HuH-7.5 (cell line): ENCODE data around the gene DENND1A.

Source experiments
- DNase-seq: peaks from one replicate; pipeline ENCODE4 v3.0.0; 2011; ENCODE audit warnings: low spot score

DENND1A gene

DNA sequence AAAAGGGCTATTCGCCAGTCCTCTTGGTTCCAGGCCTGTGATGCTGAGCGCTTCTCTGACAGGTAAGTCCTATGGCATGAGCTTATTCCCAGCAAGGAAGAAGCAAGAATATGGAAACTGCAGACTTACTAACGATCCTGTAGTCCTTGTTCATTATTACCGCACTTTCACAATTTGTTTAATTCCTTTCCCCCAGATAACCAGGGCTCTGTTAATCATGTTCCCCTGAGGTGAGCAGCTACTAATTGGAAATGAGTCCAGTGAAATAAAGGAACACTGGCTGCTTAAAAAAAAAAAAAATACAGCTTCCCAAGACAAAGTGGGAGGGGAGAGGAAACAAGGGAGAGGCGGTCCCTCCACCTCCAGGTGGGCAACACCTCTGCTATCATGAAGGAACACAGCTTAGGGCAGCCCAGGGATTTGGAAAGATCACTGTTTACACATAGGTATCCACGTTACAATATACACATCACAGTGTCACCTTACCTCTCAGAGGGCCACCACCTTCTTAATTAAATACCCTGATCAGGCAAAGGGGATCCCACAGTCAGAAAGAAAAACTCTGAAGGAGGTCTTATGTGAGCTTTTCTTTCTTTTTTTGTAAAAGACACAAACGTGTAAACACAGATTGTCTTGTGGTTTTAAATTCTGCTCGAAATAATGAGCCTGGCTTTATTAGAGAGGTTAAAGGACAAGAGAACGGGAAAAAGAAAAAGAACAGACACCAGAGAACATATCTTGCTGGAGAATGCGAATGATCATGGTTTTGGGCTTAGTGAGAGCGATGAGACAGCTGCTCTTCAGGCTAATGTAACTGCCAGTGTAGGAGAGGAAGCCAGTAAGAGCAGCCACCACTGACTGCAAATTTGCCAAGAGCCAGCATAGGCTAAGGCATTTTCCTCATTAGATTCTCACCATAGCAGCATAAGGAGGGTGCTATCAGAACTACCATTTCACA lies 315.3 kb downstream of the DENND1A start:
- DNase-seq, result no peak

DNA sequence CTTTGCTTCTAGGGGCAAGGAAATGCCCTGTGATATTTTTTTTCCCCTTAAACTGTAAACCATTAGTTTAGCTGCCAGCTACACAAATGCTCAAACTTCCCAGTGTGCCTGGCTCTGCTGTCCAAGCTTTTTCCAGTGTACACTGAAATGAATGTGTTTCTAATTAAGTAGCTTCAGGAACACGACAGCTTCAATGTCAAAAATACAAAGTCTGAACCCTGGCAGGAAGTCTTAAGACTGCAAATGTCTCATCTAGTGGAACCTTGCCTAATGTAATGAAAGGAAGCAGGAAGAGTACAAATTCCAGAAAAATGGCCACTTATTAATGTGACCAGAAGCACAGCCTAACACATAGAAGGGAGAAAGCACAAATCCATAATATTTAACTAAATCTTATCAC lies 318.7 kb downstream of the DENND1A start:
- no peak for DNase-seq

DNA sequence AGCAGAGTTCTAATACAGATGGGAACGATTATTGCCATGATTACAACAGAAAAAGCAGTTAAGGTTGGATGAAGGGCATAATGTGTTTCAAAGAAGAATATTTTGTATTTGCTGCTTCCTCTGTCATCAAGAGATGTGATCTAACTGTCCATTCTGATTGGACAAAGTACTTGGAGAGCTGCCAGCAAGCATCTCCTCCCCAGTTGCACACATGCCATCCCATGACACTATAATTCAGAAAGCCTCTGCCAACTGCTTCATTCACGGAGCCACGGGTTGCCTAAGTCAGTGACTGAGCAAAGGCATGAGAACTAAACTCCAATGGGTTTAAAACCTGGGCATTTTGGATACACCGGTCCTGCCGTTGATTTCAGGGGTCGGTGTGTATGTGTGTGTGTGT lies 320.1 kb downstream of the DENND1A start:
- no peak for DNase-seq

DNA sequence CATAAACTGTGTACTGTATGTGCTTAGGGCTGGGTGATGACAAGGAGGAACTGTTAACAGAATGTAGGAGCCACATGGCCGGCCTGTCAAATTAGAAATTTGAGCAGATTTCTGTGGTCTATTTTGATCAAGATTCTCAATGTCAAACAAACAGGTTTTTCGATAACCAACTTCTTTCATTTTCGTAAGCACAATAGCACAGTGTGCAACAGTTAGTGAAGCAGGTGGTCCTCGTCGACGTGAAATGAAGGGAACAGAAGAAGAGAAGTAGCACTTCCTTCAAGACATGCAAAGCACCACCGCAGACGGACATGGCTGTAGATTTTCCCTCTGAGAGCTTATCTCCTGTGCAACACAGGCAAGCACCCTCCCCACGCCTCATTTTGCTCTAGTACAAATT lies 321.8 kb downstream of the DENND1A start:
- no peak for DNase-seq

DNA sequence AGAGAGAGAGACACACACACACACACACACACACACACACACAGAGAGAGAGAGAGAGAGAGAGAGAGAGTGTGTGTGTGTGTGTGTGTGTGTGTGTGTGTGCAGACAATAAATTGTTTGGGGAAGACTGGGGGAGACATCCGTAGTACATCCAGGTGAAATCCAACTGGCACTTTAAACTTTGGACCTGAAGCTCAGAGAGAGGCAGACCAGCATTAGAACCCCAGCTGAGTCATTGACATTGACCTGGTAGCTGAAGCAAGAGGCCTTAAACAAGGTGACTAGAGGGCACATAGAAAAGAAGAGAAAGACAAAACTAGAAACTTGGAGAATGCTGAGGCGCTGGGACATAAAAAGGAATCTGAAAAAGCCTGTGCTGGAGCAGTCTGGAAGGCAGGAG lies 322.4 kb downstream of the DENND1A start:
- DNase-seq, result no peak

DNA sequence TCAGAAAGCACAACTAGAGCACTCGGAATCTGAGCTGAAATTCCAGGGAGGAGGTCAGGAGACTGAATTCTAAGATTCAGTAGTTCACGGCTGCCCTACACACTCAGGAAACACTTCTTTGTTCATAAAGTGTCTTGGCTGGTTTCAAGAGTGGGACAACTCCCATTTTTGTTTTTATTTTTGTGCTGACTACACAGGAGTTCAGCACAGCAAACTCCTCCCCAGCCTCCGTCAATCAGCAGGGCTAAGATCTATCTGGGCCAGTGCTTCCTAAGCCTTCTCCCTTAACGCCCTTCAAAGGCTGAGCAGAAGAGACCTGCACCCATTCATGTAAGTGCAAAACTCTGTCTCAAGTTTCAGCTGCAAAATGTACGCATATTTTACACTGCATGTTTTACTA lies 323.8 kb downstream of the DENND1A start:
- DNase-seq, result no peak

DNA sequence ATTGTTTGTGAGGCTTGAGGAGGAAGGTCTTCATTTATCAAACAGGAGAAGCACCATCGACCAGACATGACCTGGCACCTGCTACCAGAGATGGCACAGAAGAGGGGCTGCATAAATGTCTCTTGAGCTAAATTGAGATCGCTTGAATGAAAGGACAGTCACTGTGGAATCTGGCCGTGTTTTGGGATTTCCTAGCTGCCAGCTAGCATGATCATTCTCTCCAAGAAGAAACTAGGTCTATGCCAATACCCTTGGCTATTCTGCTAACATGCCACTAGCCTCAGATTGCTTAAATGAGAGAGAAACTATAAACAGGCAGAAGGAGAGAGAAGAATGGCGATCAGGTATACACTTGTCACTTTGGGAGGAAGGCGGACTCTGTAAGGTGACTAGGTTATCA lies 324.6 kb downstream of the DENND1A start:
- DNase-seq, result no peak

DNA sequence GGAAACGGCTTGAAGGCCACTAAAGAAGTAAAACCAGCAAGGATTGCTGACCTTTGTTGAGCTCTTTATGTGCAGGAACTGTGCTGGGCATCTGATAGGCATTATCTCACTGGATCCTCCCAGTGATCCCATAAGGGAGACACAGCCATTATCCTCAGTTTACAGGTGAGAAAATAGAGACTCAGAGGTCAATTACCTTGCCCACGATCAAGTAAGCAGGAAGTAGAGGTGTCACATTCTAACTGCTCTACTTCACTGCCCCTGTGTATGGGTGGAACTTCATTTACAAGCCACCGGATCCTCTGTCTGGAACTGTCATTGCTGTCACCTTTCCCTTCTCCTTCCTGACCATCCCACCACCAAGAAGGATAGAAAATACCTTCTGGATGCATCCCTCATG lies 325.1 kb downstream of the DENND1A start:
- DNase-seq, result no peak

DNA sequence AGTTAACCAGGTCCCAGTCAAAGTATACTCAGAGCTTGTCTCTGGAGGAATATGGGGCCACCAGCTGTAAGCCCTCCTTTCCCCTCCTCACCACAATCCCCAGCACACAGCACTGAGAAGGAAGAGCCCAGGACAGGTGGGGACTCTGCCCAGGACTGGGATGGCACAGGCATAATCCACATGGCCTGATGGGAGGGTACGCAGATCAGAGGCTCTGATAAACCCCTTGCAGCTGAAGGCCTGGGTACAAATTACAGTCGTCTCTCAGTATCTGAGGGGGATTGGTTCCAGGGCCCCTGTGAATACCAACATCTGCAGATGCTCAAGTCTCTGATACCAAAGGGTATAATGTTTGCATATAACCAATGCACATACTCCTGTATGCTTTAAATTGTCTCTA lies 328.1 kb downstream of the DENND1A start:
- no peak for DNase-seq

DNA sequence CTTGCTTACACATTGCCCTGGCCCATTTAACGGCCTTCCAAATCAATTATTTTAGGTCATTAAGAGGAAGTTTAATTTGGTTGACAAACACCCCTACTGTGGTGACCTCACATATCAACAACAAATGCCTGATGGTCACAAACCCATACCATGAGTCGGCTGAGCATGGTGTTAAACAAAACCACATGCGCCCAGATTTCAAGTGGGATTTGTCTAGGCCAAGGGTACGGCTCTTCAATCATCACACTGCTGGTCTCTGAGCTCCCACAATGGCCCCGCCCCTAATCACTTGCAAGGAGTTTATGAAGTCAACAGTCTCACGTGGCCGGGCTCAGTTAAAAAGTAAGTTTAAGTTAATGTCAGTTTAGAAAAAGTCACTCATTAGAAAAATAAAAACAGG lies 330.1 kb downstream of the DENND1A start:
- DNase-seq, result no peak

DNA sequence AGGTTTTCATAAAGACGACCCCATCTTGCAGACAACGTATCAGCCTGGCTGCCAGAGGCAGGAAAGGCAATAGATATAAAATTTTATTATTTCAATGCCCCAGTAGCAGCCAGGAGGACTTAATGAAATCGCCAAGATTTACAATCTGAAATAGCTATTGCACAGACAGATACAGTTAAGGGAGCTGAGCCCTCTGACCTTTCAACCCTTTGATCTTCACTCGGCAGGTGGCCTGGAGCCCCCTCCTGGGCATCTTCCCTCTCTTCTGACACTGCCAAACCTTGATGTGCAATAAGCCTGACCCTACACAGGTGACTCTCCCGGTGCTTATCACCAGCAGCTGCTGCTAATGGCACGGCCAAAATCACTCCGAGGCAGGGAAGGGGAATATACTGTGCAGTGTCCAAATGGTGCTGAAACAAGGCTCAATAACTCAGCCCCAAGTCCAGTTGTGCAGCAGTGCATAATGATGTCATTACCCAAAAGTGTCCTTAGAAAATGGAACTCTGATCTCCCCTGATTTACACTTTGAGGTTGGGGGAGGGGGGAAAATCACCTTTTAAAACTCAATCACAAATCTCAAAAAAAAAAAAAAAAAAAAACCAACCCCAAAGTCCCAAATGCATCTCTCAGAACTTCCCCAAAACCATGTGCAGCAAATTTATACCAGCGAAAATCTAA lies 331.9 kb downstream of the DENND1A start:
- DNase-seq, result no peak

DNA sequence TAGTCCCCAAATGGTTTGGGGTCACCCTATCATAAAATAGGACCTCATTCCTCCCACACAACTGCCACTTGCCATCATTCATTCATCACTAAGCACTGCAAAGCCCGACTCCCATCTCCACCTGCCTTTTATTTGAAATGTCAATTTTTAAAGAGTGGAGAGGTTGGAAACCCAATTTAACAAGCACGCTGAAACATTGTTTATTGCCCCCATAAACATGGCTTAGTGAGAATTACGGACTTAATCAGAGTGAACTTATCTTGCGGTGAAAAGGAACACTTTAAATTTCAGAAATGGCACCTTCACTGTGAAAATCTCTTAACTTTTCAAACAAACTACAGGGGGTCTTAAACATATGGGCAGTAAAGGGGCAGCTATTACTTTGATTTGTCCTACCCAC lies 332.9 kb downstream of the DENND1A start:
- DNase-seq, result no peak

DNA sequence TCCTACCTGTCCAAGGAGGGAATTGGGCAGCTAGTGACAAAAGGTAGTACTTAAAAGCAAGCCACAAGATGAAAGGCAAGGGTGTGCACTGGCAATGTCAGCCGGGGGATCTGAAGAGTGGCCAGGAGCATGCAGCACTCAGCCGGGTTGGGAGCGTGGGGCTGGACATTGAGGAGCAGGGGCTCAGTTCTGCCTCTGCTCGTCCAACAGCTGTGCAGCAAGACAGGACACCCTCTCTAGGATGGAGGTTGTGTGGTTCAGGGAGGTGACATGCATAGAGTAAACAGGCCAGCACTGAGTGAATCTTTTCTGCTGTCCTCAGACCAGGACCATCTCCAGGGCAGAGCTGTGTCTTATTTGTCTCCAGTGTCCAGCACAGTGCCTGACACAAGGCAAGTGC lies 338.6 kb downstream of the DENND1A start:
- no peak for DNase-seq

DNA sequence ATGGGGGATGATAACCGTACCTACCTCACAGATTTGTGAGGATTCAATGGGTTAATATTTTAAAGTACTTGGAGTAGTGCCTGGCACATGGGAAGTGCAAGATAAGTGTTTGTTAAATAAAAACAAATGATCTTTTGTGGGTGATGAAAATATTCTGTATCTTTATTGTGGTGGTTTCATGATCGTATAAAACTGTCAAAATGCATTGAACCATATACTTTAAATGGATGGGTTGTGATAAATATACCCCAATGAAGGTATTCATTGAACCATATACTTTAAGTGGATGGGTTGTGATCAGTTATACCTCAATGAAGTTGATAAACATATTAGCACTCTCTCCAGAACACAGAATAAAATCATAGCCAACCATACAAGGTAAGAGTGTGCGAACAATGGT lies 339.4 kb downstream of the DENND1A start:
- no peak for DNase-seq

DNA sequence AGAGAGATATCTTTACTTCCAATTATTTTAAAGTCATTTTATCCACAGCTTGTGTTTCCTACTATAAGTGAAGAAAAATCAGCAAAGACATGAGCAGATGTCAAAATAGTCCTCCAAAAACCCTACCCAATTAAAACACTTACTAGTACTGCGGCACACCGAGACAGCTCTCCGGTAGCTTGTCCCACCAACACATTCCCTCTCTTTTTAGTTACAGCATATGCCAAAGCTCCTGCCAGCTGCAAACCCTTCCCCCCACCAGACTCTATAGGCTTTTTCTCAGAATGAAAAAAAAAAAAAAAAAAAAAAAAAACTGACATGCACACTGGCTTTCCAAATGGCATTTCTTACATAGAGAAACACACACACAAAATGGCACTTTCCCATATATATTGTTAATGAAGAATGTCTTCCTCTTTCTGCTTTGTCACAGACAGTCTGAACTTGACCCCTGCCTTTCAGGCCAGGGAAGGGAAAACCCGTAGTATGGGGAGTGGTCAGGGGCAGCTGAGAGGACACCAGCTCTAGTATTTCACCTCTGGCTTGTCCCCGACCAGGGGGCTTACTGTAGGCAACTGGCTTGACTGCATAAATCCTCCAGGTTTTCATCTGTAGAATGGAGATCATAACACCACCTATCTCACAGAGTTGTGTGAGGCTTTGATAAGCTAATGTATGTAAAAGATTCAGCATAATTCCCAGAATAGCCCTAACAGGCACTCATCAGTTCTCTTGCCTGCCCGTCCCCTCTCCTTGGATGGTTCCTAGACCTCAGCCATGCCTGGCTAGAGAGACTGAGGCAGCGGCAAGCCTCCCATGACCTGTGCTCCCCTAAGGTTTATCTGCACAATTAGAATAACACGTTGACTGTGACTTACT lies 340.3 kb downstream of the DENND1A start:
- DNase-seq, result no peak

DNA sequence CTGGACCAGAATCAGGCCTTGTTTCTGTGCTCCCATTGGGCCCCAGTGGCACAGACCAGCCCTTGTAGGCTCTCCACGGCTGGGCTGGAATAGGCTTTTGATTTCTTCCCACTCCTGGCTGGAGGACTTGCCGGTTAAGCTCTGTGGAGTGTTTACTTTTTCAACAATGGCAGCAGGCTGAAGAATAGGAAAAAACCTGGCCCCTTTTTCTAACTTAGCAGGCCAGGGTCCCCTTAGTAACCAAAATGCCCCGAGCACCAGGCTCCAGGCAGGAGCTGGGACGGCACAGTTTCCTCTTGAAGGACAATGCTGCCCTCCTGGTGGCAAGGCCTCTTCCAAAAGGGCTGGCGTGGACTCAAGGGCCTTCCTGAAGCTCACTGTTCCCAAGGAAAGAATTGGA lies 343.7 kb downstream of the DENND1A start:
- DNase-seq, result no peak

DNA sequence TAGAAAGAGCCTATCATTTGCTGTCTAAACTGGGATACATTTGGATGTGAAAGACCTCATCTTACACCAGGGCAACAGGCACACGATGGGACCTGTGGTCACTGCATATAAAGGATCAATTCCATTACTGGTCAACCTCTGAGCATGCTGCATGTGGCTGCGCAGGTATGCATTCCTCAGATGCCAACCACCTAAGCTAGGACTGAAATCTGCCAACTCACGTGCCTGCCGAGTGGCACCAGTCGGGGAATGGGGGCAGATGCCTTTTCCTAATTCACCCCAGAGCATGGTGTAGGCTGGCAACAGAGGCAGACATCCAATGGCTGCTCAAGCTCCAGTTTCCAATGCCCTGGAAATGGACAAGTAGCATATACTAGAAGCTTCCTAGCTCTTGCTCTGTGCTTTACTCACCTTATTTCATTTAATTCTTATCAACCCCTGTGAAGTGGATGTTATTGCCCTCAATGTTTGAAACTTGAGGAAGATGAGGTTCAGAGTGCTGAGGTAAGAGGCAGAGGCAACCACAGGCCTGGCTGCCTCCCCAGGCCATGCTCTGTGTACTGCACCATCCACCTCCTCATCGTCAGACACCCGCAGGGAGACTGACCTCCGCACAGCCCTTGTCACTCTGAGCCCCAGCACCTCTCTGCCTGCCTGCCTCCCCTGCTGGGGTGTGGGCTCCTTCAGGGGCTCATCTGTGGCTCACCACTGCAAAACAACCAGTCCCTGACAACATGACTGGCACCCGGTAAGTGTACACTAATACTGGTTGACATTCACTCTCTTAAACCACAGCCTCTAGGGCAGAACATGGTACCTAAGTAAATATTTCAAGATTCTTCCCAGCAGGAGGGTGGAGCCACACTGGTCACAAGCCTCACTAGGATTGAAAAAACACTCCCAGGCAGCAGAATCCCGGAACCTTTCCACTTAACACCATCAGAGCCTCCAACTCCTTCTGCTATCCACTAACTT lies 345.4 kb downstream of the DENND1A start:
- no peak for DNase-seq

DNA sequence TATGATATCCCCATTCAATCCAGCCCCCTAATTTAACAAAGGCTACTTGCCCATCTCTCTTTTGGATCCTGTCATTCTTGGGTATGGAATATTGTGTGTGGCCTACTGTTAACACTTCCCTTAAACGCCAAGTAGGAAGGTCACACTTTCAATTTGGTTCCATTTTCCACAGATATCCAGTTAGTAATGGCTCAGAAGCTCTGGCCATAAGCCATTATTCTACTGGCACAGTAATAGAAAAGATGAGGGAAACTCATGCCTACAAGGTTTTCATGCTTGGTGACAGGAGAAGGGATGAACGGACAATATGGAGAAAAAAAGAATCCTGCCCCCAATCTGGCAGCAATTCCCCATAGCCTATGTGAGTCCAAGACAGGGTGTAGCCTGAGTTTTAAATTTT lies 346.3 kb downstream of the DENND1A start:
- DNase-seq, result no peak

DNA sequence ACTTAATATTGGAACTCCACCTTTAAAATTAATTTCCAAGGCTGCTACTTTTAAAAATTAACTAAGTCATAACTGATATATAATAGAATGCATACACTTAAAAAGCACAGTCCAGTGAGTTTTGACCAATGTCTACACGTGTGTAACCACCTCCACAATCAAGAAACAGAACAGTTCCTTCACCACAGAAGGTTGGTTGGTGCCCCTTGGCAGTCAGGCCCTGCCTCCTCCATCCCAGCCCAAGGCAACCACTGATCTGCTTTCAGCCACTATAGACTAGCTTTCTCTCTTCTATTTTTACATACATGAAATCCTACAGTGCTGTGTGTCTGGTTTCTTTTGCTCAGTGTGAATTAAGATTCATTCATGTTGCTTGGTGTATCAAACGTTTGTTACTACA lies 358.7 kb downstream of the DENND1A start:
- no peak for DNase-seq

DNA sequence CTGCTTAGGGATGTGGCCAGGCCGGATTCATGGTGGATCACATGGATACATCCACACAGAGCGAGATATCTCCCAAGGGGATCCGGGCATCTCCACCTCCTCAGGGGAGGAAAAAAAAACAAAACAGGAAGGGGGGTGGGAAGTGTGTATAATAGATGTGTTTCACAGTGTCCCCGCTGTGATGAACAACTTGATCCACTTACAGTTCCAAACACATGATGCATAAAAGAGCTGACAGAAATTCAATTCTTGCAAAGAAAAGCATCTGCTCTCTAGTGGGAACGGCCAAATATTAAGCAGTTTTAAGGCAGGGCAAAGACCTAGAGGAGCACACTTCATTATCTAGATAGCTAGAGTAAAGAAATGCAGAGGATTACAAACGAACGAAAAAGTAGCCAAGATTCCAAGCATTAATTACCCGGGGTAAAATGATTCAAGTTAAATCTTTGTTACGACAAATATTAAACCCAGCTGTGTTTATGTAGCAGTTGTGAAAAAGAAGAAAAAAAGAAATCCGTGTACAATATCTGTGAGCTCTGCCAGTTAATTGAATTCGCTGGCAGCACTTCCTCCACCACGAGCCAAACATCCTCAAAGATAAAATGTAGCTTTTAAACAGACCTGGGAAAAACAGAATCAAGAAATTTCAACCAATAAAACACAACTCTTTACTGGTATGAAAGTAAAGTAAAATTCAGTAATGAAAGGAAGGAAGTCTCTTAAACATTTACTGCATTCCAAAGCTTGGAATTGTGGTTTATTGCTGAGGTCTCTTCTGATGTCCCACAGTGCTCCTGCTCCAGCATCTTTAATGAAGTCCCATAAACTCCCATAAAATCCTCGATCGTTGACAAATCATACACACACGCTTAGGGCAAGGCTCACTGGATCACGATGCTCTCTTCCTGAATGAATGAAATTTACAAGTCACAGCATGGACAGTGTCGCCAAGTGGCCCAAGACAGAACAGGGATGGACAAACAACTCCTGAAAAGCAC lies 360.9 kb downstream of the DENND1A start:
- DNase-seq, result no peak
